Activated naive CD8-positive, alpha-beta T cell treated with anti-CD3 and anti-CD28 coated beads for 36 hours (primary cell): ENCODE results near the gene LRIG1. TPM values are rescaled to one million over a fixed set of nuclear protein-coding genes. Genes with fewer than 3 reads are reported as not detected.

Experiments
- DNase-seq: peaks from one replicate; pipeline ENCODE4 v3.0.0; 2021
- H3K27ac Mint-ChIP-seq: one replicate; pipeline ENCODE4 v1.8.0; 2022; ENCODE audit warnings: mild to moderate bottlenecking, moderate library complexity, mixed read lengths
- H3K27me3 Mint-ChIP-seq: one replicate; pipeline ENCODE4 v1.8.0; 2022; ENCODE audit warnings: mild to moderate bottlenecking, mixed read lengths
- H3K36me3 Mint-ChIP-seq: one replicate; pipeline ENCODE4 v1.8.0; 2021; ENCODE audit warnings: mild to moderate bottlenecking, mixed read lengths
- H3K4me1 Mint-ChIP-seq: one replicate; pipeline ENCODE4 v1.8.0; 2021; ENCODE audit warnings: mixed read lengths
- H3K4me3 Mint-ChIP-seq: one replicate; pipeline ENCODE4 v1.8.0; 2022; ENCODE audit warnings: mild to moderate bottlenecking, moderate library complexity, mixed read lengths
- H3K9me3 Mint-ChIP-seq: one replicate; pipeline ENCODE4 v1.8.0; 2022; ENCODE audit warnings: mixed read lengths
- total RNA-seq, 2 experiments: library from RNA; stranded (reverse); gene quantifications; one replicate each; pipeline ENCODE4 v1.2.3, GENCODE V29; 2021

Gene LRIG1
- total RNA-seq, 2 experiments from 2014 or later = 8.2 to 8.5 TPM

GRCh38 chr3:66406831-66407610 lies 93.8 kb downstream of the LRIG1 start:
- Mint-ChIP-seq H3K36me3 (peaks cover 1% of the 10 kb centered on the region), H3K27ac (no peak overlapping the region), H3K27me3 (no peaks in the 10 kb centered on the region), H3K4me1 (no peaks in the 10 kb centered on the region), H3K4me3 (no peak overlapping the region), H3K9me3 (no peaks in the 10 kb centered on the region)
- no peak for DNase-seq

GRCh38 chr3:66406163-66406562 lies 94.7 kb downstream of the LRIG1 start:
- H3K9me3 Mint-ChIP-seq = no peaks in the 10 kb centered on the region
- H3K36me3 Mint-ChIP-seq = peaks cover 1% of the 10 kb centered on the region
- no peak overlapping the region for H3K4me3 Mint-ChIP-seq
- H3K4me1 Mint-ChIP-seq = no peaks in the 10 kb centered on the region
- H3K27me3 Mint-ChIP-seq = no peaks in the 10 kb centered on the region
- DNase-seq = no peak
- no peak overlapping the region for H3K27ac Mint-ChIP-seq

DNA sequence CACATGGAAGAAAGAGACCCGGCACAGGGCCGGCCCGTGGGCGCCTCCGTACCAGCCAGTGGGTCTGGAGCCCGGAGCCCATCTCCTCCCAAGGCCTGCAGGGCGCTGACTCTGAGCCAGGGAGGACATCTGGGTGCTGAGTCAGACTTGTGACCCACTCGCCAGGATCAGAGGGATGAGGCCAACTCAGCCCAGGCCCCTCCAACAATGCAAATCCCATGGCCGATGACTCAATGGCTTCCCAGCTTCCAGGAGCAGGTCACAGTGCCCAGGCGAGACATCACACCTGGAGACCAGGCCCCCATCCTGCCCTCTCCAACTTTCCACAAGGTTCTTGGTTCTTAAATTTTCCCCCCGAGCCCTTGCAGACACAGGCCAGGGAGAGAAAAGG lies 95.1 kb downstream of the LRIG1 start:
- no peaks in the 10 kb centered on the region for H3K9me3 Mint-ChIP-seq
- no peaks in the 10 kb centered on the region for H3K4me1 Mint-ChIP-seq
- no peak overlapping the region for H3K27ac Mint-ChIP-seq
- peaks cover 1% of the 10 kb centered on the region for H3K36me3 Mint-ChIP-seq
- no peaks in the 10 kb centered on the region for H3K27me3 Mint-ChIP-seq
- no peak for DNase-seq
- no peak overlapping the region for H3K4me3 Mint-ChIP-seq

- no peak overlapping the region for H3K4me3 Mint-ChIP-seq
- H3K27ac Mint-ChIP-seq = no peak overlapping the region
- no peaks in the 10 kb centered on the region for H3K4me1 Mint-ChIP-seq
- no peaks in the 10 kb centered on the region for H3K9me3 Mint-ChIP-seq
- DNase-seq = no peak
- peaks cover 1% of the 10 kb centered on the region for H3K36me3 Mint-ChIP-seq
- H3K27me3 Mint-ChIP-seq = no peaks in the 10 kb centered on the region
Measured at GRCh38 chr3:66404903-66405700, 95.7 kb downstream of the LRIG1 start.

DNA sequence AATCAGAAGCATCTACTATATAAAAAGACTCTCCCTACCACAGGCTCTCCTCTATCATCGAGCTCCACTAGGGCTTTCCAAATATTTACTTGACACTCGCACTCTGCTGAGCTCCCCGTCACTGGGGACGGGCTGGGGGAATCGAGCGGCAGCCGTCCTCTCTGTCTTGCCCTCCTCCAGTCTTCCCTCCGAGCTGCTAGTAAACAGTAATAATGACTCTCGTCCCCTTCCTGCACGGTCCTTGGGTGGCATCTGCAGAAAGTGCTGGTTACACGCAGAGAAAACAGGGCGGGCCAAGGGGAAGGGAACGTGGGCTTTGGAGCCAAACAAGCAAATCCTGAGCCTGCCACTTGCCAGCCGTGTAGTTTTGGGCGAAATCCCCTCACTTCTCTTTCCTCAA lies 96.6 kb downstream of the LRIG1 start:
- H3K9me3 Mint-ChIP-seq = no peaks in the 10 kb centered on the region
- H3K27ac Mint-ChIP-seq = no peak overlapping the region
- no peak overlapping the region for H3K4me3 Mint-ChIP-seq
- H3K36me3 Mint-ChIP-seq = peaks cover 1% of the 10 kb centered on the region
- H3K27me3 Mint-ChIP-seq = no peaks in the 10 kb centered on the region
- DNase-seq = no peak
- no peaks in the 10 kb centered on the region for H3K4me1 Mint-ChIP-seq

GRCh38 chr3:66403323-66403990 lies 97.4 kb downstream of the LRIG1 start:
- H3K4me1 Mint-ChIP-seq = no peaks in the 10 kb centered on the region
- H3K4me3 Mint-ChIP-seq = no peak overlapping the region
- DNase-seq = no peak
- H3K27me3 Mint-ChIP-seq = no peaks in the 10 kb centered on the region
- no peaks in the 10 kb centered on the region for H3K9me3 Mint-ChIP-seq
- no peak overlapping the region for H3K27ac Mint-ChIP-seq
- H3K36me3 Mint-ChIP-seq = peaks cover 1% of the 10 kb centered on the region

GRCh38 chr3:66402596-66403290 lies 98.1 kb downstream of the LRIG1 start:
- Mint-ChIP-seq H3K27ac (no peak overlapping the region), H3K36me3 (peaks cover 1% of the 10 kb centered on the region)

DNA sequence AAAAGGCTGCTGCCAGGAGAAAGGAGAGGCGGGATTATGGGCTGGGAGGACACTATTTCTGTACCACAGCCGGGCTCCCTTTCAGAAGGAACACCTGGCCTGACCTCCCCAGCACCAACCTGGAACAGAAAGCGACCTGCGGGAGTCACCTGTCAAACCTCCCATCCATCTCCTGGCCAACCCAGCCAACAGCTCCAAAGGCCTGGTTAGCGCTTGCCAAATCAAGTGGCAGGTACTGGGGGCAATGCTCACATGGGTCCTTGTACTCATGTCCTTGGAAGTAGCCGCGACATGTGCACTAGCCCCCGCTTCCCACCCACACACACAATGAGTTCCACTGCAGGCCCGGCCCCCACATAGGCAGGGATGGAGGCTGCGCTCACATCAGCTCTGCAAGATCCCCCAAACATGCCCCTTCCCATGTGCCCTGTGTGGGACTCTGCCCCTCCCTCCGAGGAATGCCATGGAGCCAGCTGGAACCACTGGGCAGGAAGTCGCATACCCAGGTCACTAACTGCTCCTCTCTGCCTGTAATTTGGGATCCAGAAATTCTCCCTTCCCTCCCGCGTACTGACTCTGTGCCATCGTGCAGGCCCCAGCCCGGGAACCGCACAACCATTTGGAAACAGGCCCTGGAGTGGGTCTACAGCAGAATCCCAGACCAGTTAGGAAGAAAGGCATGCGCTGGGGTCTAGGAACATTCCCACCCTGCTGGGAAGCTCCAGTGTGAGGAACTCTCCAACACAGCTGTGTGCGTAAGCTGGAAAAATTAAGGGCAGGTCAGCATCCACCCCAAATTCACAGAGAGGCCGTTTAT lies 98.9 kb downstream of the LRIG1 start:
- DNase-seq = no peak
- peaks cover 1% of the 10 kb centered on the region for H3K36me3 Mint-ChIP-seq
- no peak overlapping the region for H3K4me3 Mint-ChIP-seq
- no peaks in the 10 kb centered on the region for H3K9me3 Mint-ChIP-seq
- H3K27ac Mint-ChIP-seq = no peak overlapping the region
- H3K27me3 Mint-ChIP-seq = no peaks in the 10 kb centered on the region
- H3K4me1 Mint-ChIP-seq = no peaks in the 10 kb centered on the region

More at GRCh38 chr3:66402596-66403290, 98.1 kb downstream of the LRIG1 start:
- no peaks in the 10 kb centered on the region for H3K27me3 Mint-ChIP-seq
- H3K9me3 Mint-ChIP-seq = no peaks in the 10 kb centered on the region
- H3K4me1 Mint-ChIP-seq = no peaks in the 10 kb centered on the region
- no peak for DNase-seq
- no peak overlapping the region for H3K4me3 Mint-ChIP-seq

- no peak overlapping the region for H3K4me3 Mint-ChIP-seq
- no peaks in the 10 kb centered on the region for H3K9me3 Mint-ChIP-seq
- no peak for DNase-seq
- no peaks in the 10 kb centered on the region for H3K27me3 Mint-ChIP-seq
- H3K27ac Mint-ChIP-seq = no peak overlapping the region
- H3K36me3 Mint-ChIP-seq = peaks cover 7% of the 10 kb centered on the region
- H3K4me1 Mint-ChIP-seq = no peaks in the 10 kb centered on the region
Measured at GRCh38 chr3:66401157-66401550, 99.7 kb downstream of the LRIG1 start.

DNA sequence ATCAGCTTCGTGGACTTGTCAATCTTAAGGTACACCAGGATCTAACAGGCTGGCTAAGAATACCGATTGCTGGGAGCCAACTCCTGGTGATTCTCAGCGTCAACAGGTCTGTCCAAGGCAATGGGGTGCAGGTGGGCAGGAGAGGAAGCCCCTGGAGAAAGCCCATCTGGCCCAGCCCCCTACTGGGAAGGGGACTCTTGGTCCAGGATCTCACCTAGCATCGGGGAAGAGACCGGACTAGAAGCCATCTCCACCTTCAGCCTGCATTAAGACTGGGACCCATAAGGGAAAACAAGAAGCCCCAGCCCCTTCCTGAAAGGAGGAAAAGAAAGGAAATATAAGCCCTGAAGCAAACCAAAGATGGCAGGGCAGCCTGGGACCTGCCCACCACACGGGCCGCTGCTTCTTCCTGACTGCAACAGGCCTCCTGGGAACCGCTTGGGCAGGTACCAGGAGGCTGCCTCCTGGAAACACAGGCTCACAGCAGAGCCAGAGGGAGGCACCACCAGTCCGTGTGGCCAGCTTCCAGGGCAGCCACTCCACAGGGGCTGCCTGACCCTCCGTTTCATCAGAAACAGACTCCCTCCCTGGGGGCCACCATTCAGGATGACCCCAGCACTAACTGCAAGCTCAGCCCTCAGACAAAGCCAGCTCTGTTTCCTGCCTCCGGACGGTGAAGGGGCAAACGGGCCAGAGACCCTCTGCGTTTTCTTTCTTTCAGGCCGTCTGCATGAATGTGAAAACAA lies 100.2 kb downstream of the LRIG1 start:
- no peak overlapping the region for H3K4me3 Mint-ChIP-seq
- no peaks in the 10 kb centered on the region for H3K4me1 Mint-ChIP-seq
- no peaks in the 10 kb centered on the region for H3K27me3 Mint-ChIP-seq
- no peaks in the 10 kb centered on the region for H3K9me3 Mint-ChIP-seq
- H3K36me3 Mint-ChIP-seq = peaks cover 7% of the 10 kb centered on the region
- no peak overlapping the region for H3K27ac Mint-ChIP-seq
- DNase-seq = no peak

DNA sequence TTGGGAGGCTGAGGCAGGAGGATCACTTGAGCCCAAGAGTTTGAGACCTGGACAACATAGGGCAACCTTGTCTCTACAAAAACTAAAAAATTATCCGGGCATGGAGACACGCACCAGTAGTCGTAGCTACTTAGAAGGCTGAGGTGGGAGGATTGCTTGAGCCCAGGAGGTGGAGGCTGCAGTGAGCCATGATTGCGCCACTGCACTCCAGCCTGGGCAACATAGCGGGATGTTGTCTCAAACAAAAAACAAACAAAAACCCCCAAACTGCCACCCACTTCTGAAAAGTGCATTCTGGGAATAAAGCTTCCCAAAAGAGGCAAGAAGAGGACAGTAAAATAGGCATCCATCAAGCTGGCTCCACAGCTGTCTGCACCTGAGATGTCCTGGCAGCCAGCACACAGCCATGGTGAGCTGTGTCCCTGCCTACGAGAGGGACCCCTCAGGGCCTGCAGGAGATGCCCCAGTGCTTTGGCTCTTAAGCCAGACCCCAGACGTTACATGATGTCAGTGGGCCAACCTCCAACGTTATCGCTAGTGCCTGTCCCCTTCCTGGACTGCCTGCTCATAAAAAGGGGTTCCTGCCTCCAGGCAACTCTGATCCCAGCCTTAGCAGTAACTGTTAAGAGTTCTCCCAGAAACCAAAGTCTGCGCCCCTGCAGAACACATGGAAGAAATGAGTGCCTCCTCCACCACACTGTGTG lies 101.1 kb downstream of the LRIG1 start:
- peaks cover 6% of the 10 kb centered on the region for H3K36me3 Mint-ChIP-seq
- DNase-seq = no peak

GRCh38 chr3:66398228-66399025 lies 102.4 kb downstream of the LRIG1 start:
- Mint-ChIP-seq H3K9me3 (no peaks in the 10 kb centered on the region), H3K4me3 (no peak overlapping the region), H3K27me3 (no peaks in the 10 kb centered on the region), H3K27ac (no peak overlapping the region), H3K4me1 (peaks cover 11% of the 10 kb centered on the region), H3K36me3 (peaks cover 8% of the 10 kb centered on the region)
- DNase-seq = no peak

More for the DNA sequence above, 101.1 kb downstream of the LRIG1 start:
- no peak overlapping the region for H3K4me3 Mint-ChIP-seq
- no peaks in the 10 kb centered on the region for H3K4me1 Mint-ChIP-seq
- no peaks in the 10 kb centered on the region for H3K27me3 Mint-ChIP-seq
- H3K9me3 Mint-ChIP-seq = no peaks in the 10 kb centered on the region
- H3K27ac Mint-ChIP-seq = no peak overlapping the region
